22Rv1 (cell line): ENCODE data around the gene AP1B1.

ENCODE experiments used
- H3K27ac ChIP-seq: fragments of 450-650 bp; 2 replicates; pipeline ENCODE4 v1.5.1; 2017
- CTCF ChIP-seq: fragments of 450-650 bp; IDR thresholded peaks from 2 replicates; pipeline ENCODE4 v1.5.1; 2017; ENCODE audit warnings: mild to moderate bottlenecking
- ZFX ChIP-seq: fragments of 450-650 bp; IDR thresholded peaks from 2 replicates; pipeline ENCODE4 v1.6.1; 2017; ENCODE audit warnings: antibody characterized with exemption, borderline replicate concordance

Gene AP1B1

GRCh38 chr22:29314537-29315285, 73.7 kb downstream of the AP1B1 start:
- TF ChIP-seq ZFX = no peak
- no peak for TF ChIP-seq CTCF

GRCh38 chr22:29313576-29314466, 74.5 kb downstream of the AP1B1 start:
- H3K27ac ChIP-seq = no peak overlapping the region
- TF ChIP-seq CTCF (no peak), ZFX (no peak)

More at GRCh38 chr22:29314537-29315285, 73.7 kb downstream of the AP1B1 start:
- H3K27ac ChIP-seq = no peak overlapping the region

GRCh38 chr22:29313126-29313575, 75.2 kb downstream of the AP1B1 start:
- H3K27ac ChIP-seq = peak overlapping the region; percentile 32
- TF ChIP-seq CTCF = peak; percentile 95
- TF ChIP-seq ZFX = no peak

GRCh38 chr22:29312218-29313125, 75.9 kb downstream of the AP1B1 start:
- peak overlapping the region; percentile 32 for H3K27ac ChIP-seq
- no peak for TF ChIP-seq CTCF
- TF ChIP-seq ZFX = no peak

GRCh38 chr22:29311464-29312217, 76.7 kb downstream of the AP1B1 start:
- H3K27ac ChIP-seq = peak overlapping the region; percentile 47; the same call in 1 of the 2 replicates

More at GRCh38 chr22:29311464-29312217, 76.7 kb downstream of the AP1B1 start:
- TF ChIP-seq ZFX = no peak
- TF ChIP-seq CTCF = no peak
